ENCODE data around the gene SRPK3. TPM values are rescaled to one million over a fixed set of nuclear protein-coding genes. Genes with fewer than 3 reads are reported as not detected.

The SRPK3 gene
- total RNA-seq, 1 donor from 2014 or later = 0.18 TPM

- Mint-ChIP-seq H3K36me3 (ENCODE audit: low read depth, unreplicated experiment) (no peaks in the 10 kb centered on the region), H3K27ac (ENCODE audit: unreplicated experiment) (no peak overlapping the region), H3K9me3 (ENCODE audit: unreplicated experiment) (no peaks in the 10 kb centered on the region), H3K27me3 (ENCODE audit: unreplicated experiment) (peaks cover 5% of the 10 kb centered on the region), H3K4me3 (ENCODE audit: unreplicated experiment) (no peak overlapping the region), H3K4me1 (ENCODE audit: unreplicated experiment) (no peaks in the 10 kb centered on the region)
- no peak for TF ChIP-seq CTCF (IDR thresholded peaks at IDR 0.05; ENCODE audit: unreplicated experiment)
- no peak for DNase-seq (ENCODE audit: low spot score)
These were observed 6.9 kb upstream of the SRPK3 start for GRCh38 chrX:153773741-153774575.

GRCh38 chrX:153774576-153775292, 6.1 kb upstream of the SRPK3 start:
- no peak for TF ChIP-seq CTCF (IDR thresholded peaks at IDR 0.05; ENCODE audit: unreplicated experiment)
- Mint-ChIP-seq H3K9me3 (ENCODE audit: unreplicated experiment) (no peaks in the 10 kb centered on the region), H3K27ac (ENCODE audit: unreplicated experiment) (no peak overlapping the region), H3K36me3 (ENCODE audit: low read depth, unreplicated experiment) (no peaks in the 10 kb centered on the region), H3K4me3 (ENCODE audit: unreplicated experiment) (no peak overlapping the region), H3K4me1 (ENCODE audit: unreplicated experiment) (no peaks in the 10 kb centered on the region), H3K27me3 (ENCODE audit: unreplicated experiment) (peaks cover 5% of the 10 kb centered on the region)
- no peak for DNase-seq (ENCODE audit: low spot score)

GRCh38 chrX:153775293-153776119, 5.3 kb upstream of the SRPK3 start:
- Mint-ChIP-seq H3K4me1 (ENCODE audit: unreplicated experiment) (no peaks in the 10 kb centered on the region), H3K36me3 (ENCODE audit: low read depth, unreplicated experiment) (no peaks in the 10 kb centered on the region), H3K27ac (ENCODE audit: unreplicated experiment) (no peak overlapping the region), H3K9me3 (ENCODE audit: unreplicated experiment) (no peaks in the 10 kb centered on the region), H3K27me3 (ENCODE audit: unreplicated experiment) (peaks cover 2% of the 10 kb centered on the region), H3K4me3 (ENCODE audit: unreplicated experiment) (no peak overlapping the region)
- no peak for TF ChIP-seq CTCF (IDR thresholded peaks at IDR 0.05; ENCODE audit: unreplicated experiment)
- no peak for DNase-seq (ENCODE audit: low spot score)

GRCh38 chrX:153776120-153776599, 4.7 kb upstream of the SRPK3 start:
- no peak for DNase-seq (ENCODE audit: low spot score)
- no peak overlapping the region for H3K27ac Mint-ChIP-seq (ENCODE audit: unreplicated experiment)
- H3K36me3 Mint-ChIP-seq (ENCODE audit: low read depth, unreplicated experiment) = no peaks in the 10 kb centered on the region
- H3K4me1 Mint-ChIP-seq (ENCODE audit: unreplicated experiment) = no peaks in the 10 kb centered on the region
- peaks cover 1% of the 10 kb centered on the region for H3K27me3 Mint-ChIP-seq (ENCODE audit: unreplicated experiment)
- no peaks in the 10 kb centered on the region for H3K9me3 Mint-ChIP-seq (ENCODE audit: unreplicated experiment)
- TF ChIP-seq CTCF (IDR thresholded peaks at IDR 0.05; ENCODE audit: unreplicated experiment) = no peak
- no peak overlapping the region for H3K4me3 Mint-ChIP-seq (ENCODE audit: unreplicated experiment)

Data from endothelial cell (in vitro differentiated cells).